Measurements from ENCODE around the gene HECW1. TPM values are rescaled to one million over a fixed set of nuclear protein-coding genes. Genes with fewer than 3 reads are reported as not detected.

The HECW1 gene
- polyA plus RNA-seq, 2 of the 4 experiments (the other 2 are of a cell fraction) = 11.3 TPM

- ATAC-seq = no peak
- WGBS (ENCODE audit: missing lambda C conversion rate) = 85% methylated on average over 5 of the region's 5 CpGs
- no peak overlapping the region for H3K27ac ChIP-seq
- POLR2A ChIA-PET = no interaction called here
- no peak for TF ChIP-seq NR3C1 (IDR thresholded peaks at IDR 0.05)
- TF ChIP-seq CHD4 (IDR thresholded peaks at IDR 0.05; ENCODE audit: borderline replicate concordance) = no peak
- TF ChIP-seq KDM1A (IDR thresholded peaks at IDR 0.05; ENCODE audit: low read depth) = no peak
- no peak for TF ChIP-seq EP300 (IDR thresholded peaks at IDR 0.05)
- no peak for TF ChIP-seq POLR2A (IDR thresholded peaks at IDR 0.05; ENCODE audit: low read length)
- TF ChIP-seq FOSB (CRISPR knock-in tag; IDR thresholded peaks at IDR 0.05) = no peak
- TF ChIP-seq ZFP36 (IDR thresholded peaks at IDR 0.05; ENCODE audit: borderline replicate concordance, partially characterized antibody) = no peak
- no peak for TF ChIP-seq TFCP2L1 (CRISPR knock-in tag; IDR thresholded peaks at IDR 0.05)
- TF ChIP-seq HES2 (IDR thresholded peaks at IDR 0.05) = no peak
- CTCF ChIA-PET = no interaction called here
- no peak overlapping the region for H3K4me2 ChIP-seq
- DNase-seq (ENCODE audit: low read depth in 1 of 2, low spot score in 1 of 2) = no peak
- H3K4me1 ChIP-seq = no peaks in the 10 kb centered on the region
- no peaks in the 10 kb centered on the region for H3K9me3 ChIP-seq
- H3K4me3 ChIP-seq = no peak overlapping the region
- no peak for FAIRE-seq
Observed at GRCh38 chr7:43229801-43230200, 117.4 kb downstream of the HECW1 start.

- TF ChIP-seq CTCF (IDR thresholded peaks at IDR 0.05) (no peak), SMC3 (IDR thresholded peaks at IDR 0.05) (no peak), USF2 (IDR thresholded peaks at IDR 0.05) (no peak), BHLHE40 (IDR thresholded peaks at IDR 0.05; ENCODE audit: low read depth, low read length) (no peak), SREBF2 (IDR thresholded peaks at IDR 0.05) (no peak), ATOH8 (CRISPR knock-in tag; IDR thresholded peaks at IDR 0.05; ENCODE audit: low read depth) (no peak), EP300 (IDR thresholded peaks at IDR 0.05) (no peak), ZSCAN20 (CRISPR knock-in tag; IDR thresholded peaks at IDR 0.05) (no peak), HEYL (CRISPR knock-in tag; IDR thresholded peaks at IDR 0.05) (no peak), HDAC2 (IDR thresholded peaks at IDR 0.05) (no peak)
- ChIA-PET CTCF (interaction anchor here (1.0 kb wide), 1 partner anchor 110 kb away, joined by 3 read pairs; no protein-coding TSS in a partner anchor), POLR2A (no interaction called here)
- H3K9me3 ChIP-seq = no peaks in the 10 kb centered on the region
- no peak overlapping the region for H3K4me2 ChIP-seq
- DNase-seq (ENCODE audit: low read depth in 1 of 2, low spot score in 1 of 2) (no peak), FAIRE-seq (no peak), ATAC-seq (no peak)
- WGBS (ENCODE audit: missing lambda C conversion rate) = 71% methylated on average over 2 of the region's 2 CpGs
- H3K27ac ChIP-seq = no peak overlapping the region
- H3K4me3 ChIP-seq = no peak overlapping the region
- H3K4me1 ChIP-seq = no peaks in the 10 kb centered on the region
Observed at GRCh38 chr7:43232366-43232765, 119.9 kb downstream of the HECW1 start.

GRCh38 chr7:43234073-43234472 lies 121.6 kb downstream of the HECW1 start:
- no peak for TF ChIP-seq MAFK (IDR thresholded peaks at IDR 0.05; ENCODE audit: partially characterized antibody)
- TF ChIP-seq CHD2 (IDR thresholded peaks at IDR 0.05; ENCODE audit: low read length, partially characterized antibody) = no peak
- no peak for TF ChIP-seq EP300 (IDR thresholded peaks at IDR 0.05)
- no peak for TF ChIP-seq FOSL2 (IDR thresholded peaks at IDR 0.05)
- no peak for TF ChIP-seq FOSL2 (CRISPR knock-in tag; IDR thresholded peaks at IDR 0.05)
- TF ChIP-seq BCL3 (IDR thresholded peaks at IDR 0.05) = no peak
- TF ChIP-seq EHF (CRISPR knock-in tag; IDR thresholded peaks at IDR 0.05) = no peak
- H3K4me1 ChIP-seq = no peaks in the 10 kb centered on the region
- WGBS (ENCODE audit: missing lambda C conversion rate) = 41% methylated on average over 5 of the region's 5 CpGs
- H3K4me3 ChIP-seq = no peak overlapping the region
- H3K9me3 ChIP-seq = no peaks in the 10 kb centered on the region
- ChIA-PET CTCF (interaction anchor here (0.7 to 1.9 kb wide), 7 partner anchors 9 to 293 kb away, joined by 3 to 4 read pairs (median 3); no protein-coding TSS in a partner anchor), POLR2A (no interaction called here)
- H3K27ac ChIP-seq = no peak overlapping the region
- DNase-seq (ENCODE audit: low read depth in 1 of 2, low spot score in 1 of 2) (no peak), FAIRE-seq (no peak), ATAC-seq (no peak)
- H3K4me2 ChIP-seq = no peak overlapping the region
